AG09319 (cell line): Measurements from ENCODE around the gene PHACTR3.

Experiments
- DNase-seq: peaks from one replicate; pipeline ENCODE4 v3.0.0-alpha.2; 2010; ENCODE audit warnings: low read depth; ENCODE audit errors: extremely low read depth
- TF ChIP-seq, protein P1 (sequence below): IDR thresholded peaks from 2 replicates; pipeline ENCODE4 v1.5.1; 2011; ENCODE audit warnings: low read depth, mild to moderate bottlenecking, inconsistent platforms, low read length, moderate library complexity

Gene PHACTR3

DNA sequence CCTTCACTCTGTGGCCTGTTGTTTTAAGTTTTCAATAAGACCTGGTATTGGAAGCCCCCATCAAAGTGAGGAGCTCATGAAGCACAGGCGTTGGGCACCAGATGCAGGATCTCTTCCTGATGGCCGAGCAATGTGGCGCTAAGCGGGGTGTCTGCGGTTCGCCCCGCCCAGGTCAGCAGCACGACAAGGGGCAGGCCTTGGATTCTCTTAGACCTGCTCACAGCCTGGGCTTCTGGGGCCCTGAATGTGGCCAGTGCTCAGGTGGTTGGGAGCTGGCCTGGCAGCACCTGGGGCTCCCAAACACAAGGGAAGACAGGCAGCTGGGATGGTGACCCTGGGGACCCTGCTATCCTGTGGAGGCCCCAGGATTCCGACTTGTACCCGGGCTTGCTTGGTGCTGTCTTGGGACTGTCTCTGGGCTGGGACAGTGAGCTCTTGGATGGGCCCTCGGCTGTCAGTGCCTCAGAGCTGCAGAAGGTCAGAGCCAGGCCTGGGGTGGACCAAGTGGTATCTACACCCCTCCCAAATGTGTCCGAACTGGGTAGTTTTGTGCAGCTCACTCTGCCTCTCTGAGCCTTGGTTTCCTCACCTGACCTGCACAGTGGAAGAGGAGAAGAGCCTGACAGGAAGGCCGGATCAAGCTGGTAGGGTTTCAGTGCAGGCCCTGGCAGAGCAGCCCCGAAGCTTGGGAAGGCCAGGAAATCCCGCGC, 69.1 kb downstream of the PHACTR3 start:
- DNase-seq, result no peak
- TF ChIP-seq, protein P1, sequence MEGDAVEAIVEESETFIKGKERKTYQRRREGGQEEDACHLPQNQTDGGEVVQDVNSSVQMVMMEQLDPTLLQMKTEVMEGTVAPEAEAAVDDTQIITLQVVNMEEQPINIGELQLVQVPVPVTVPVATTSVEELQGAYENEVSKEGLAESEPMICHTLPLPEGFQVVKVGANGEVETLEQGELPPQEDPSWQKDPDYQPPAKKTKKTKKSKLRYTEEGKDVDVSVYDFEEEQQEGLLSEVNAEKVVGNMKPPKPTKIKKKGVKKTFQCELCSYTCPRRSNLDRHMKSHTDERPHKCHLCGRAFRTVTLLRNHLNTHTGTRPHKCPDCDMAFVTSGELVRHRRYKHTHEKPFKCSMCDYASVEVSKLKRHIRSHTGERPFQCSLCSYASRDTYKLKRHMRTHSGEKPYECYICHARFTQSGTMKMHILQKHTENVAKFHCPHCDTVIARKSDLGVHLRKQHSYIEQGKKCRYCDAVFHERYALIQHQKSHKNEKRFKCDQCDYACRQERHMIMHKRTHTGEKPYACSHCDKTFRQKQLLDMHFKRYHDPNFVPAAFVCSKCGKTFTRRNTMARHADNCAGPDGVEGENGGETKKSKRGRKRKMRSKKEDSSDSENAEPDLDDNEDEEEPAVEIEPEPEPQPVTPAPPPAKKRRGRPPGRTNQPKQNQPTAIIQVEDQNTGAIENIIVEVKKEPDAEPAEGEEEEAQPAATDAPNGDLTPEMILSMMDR, result no peak

DNA sequence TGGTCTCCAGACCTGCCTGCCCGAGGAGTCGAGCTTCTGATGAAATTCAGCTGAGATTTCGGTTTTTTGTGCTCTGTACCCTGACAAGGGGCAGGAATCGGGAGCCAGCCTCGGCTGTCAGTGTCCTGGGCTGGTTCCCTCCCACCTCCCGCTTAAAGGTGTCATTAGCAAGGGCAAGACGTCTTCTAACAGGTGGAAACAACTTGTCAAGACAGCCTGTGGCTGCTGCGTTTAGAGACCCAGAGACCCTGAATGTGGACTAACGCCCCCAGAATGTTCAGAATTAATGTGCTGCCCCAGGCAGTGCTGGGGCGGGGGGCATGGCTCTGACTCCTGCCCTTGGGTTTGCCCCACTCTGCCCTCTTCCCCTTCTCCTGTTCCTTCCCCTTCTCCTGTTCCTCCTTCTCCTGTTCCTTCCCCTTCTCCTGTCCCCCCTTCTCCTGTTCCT, 69.7 kb downstream of the PHACTR3 start:
- TF ChIP-seq, protein P1, result no peak
- DNase-seq, result no peak

DNA sequence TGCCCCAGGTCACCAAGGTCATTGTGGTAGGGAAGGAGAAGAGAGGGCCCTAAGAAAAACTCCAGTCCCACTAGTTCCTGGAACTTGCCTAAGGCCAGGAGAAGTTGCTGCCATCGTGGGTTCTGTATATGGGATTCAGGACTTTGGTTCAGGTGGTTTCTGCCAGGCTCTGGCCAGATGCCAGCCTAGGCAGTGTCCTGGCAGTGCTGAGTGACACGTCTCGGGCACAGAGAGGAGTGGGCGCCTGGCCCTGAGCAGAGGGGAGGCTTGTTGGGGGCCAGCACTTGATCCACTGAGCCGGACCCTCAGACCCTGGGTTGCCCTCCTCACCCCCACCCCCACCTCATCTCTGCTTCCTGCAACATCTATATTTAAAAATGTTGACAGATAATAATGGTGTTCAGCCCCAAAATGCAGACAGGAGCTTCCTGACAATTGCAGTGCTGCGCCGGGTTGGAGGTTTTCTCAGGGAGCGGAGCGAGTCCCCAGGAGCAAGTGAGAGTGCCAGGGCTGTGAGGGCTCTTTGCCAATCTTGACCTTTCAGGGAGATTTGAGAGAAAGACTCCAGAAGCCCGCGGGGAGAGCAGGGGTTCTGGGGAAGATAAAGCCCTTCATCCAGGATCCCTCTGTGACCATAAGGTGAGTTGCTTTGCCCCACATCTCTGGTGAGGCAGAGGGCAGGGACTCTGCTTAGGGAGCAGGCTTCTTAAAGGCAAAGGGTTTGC, 71.9 kb downstream of the PHACTR3 start:
- DNase-seq, result no peak
- TF ChIP-seq, protein P1, result no peak

DNA sequence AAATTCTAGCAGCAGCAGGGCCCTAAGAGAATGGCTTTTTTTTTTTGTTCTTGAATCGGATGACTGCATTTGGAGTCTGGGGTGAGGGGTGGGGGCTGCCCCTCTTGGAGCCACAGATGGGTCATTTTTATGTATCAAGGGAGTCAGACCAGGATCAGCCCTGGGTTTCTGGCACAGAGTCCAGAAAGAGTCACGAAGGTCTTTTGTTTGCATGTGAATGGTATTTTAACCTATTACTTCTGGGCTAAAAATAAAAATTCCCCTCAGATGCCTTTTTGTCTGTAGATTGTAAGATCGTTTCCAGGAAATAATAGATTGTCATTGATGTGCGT, 72.5 kb downstream of the PHACTR3 start:
- DNase-seq, result no peak
- TF ChIP-seq, protein P1, result no peak

DNA sequence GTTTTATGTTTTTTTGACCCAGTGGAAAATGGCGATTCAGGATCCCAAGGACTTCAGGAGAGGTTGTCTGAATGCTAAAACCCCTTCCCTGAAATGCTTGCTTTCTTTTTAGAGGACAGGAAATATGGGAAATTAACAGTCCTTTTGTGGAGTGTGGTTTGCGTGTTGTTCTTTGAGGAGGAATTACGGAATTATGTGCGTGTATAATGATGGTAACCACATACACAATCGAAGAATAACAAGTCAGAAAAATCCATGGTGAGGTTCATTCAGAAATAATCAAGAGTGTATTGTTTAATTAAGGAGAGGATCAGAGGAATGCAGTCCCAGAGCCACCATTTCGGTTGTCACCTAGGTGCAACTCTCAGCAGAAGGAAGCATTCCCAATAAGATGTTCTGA, 73.2 kb downstream of the PHACTR3 start:
- no peak for DNase-seq
- TF ChIP-seq, protein P1, result no peak

DNA sequence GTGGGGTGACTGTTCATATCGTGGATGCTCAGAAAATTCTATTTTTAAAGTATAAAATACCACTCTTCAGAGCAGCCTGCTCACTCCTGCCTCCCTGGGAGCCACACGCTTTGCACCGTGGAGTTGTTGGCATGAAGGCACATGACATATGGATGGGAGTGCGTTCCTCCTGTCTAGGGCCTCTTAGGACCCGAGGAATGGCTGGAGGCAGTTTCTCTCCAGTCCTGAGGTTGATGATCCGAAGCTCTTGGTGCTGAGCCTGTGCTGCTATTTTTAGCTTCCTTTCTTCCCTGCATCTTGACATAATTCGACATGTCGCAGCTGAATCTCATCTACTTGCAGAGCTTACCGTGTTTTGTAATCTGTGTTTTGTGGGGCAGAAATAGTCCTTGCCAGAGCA, 73.9 kb downstream of the PHACTR3 start:
- DNase-seq, result no peak
- TF ChIP-seq, protein P1, result no peak

DNA sequence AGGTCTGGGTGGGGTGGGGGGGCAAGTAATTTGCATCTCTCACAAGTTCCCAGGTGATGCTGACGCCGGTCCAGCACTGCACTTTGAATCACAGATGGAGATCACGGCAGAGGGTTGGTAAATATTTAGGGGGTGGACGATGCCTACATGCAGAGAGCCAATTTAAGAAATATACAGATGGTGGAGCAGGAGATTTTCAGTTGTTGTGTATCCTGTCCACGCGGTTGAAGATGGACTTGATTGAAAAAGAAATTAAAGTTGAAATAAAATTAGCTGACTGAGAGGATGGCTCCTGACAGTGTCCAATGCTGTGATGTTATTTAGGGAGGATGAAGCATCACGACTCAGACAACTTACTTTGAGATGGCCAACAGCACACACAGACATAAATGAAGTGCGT, 74.6 kb downstream of the PHACTR3 start:
- TF ChIP-seq, protein P1, result no peak
- no peak for DNase-seq
